Fibroblast of the conjunctiva (primary cell): ENCODE data around the gene PHRF1.

Experiments used
- DNase-seq: peaks from one replicate; pipeline ENCODE4 v3.0.0-alpha.2; 2010; ENCODE audit warnings: low read depth

Gene PHRF1

DNA sequence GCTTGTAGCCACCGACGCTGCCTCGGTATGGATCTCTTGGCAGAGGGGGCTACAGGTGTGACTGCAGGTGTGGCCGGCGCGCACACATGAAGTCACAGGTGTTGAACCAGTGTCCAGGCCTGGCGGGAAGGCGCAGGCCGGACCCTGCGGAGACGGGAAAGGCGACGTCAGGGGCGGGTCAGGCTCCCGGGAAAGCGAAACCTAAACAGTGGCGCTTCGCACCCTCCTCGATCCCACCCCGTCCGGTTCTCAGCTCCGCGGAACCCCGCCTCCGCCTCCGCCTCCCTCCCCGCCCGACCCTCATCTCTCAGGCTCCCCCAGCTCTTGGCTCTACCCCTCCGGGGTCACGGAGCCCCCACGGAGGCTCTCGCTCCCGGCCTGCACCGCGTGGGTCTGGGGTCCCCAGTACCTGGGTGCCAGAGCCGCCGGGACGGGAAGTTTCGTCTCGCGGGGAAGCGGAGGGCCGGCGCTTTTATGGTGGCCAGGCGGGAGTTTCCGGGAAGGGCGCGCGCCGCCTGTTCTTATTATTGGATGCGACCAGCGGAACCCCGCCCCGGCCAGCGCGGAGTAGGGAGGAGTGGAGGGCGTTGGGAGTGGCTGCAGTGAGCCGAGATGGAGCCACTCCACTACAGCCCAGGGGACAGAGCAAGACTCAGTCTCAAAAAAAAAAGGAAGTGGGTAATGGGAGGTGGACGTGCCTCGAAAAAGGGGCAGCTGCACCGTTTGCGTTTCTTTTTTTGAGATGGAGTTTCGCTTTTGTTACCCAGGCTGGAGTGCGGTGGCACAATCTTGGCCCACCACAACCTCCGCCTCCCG, 39.4 kb downstream of the PHRF1 start, which contains the start of gene IRF7:
Gene IRF7 (minus strand): TSS at position 447 of the 816 bp plus-strand sequence. CDS start 586 bp downstream, outside the sequence.
- DNase-seq = peak; percentile 76

GRCh38 chr11:616320-617198, 40.3 kb downstream of the PHRF1 start:
- DNase-seq = no peak

- no peak for DNase-seq
Observed at GRCh38 chr11:617199-617911, 41.1 kb downstream of the PHRF1 start.

- DNase-seq = no peak
Observed at GRCh38 chr11:617912-618682, 41.8 kb downstream of the PHRF1 start.

DNA sequence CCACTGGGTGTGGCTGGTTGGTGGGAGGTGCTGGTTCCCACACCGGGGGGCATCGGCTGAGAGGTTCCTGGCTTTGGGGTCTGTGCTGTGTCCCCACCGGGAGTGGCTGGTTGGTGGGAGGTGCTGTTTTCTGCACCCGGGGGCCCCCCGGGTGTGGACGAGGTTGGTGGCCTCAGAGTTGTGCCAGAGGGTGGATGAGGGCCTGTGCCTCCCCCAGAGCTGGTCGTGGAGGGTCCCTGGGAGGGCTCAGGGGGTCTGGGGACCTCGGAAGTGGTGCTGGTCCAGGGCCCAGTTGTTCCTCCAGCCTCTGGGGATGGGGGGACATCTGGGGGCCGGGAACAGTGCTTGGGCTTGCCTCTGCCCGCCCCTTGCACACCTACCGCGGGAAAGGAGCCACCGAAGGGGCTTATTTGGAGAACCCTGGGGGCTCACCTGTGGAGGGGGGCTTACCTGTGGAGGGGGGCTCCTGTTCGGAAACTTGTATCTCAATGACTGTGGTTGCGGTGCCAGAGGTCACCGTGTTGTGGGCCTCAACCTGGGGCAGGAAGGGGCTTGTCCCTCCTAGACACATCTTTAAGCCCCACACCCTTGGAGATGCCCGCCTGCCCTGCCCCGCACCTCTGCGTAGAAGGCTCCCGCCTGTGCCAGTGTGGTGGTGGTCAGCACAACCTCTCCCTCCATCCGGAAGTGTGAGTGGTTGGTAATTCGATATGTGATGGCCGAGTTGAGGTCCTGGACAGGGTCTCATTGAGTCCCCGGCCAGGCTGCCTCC, 42.8 kb downstream of the PHRF1 start:
- no peak for DNase-seq

- no peak for DNase-seq
Observed at GRCh38 chr11:619628-620050, 43.4 kb downstream of the PHRF1 start.

GRCh38 chr11:620201-620600, 43.9 kb downstream of the PHRF1 start:
- DNase-seq = no peak

DNA sequence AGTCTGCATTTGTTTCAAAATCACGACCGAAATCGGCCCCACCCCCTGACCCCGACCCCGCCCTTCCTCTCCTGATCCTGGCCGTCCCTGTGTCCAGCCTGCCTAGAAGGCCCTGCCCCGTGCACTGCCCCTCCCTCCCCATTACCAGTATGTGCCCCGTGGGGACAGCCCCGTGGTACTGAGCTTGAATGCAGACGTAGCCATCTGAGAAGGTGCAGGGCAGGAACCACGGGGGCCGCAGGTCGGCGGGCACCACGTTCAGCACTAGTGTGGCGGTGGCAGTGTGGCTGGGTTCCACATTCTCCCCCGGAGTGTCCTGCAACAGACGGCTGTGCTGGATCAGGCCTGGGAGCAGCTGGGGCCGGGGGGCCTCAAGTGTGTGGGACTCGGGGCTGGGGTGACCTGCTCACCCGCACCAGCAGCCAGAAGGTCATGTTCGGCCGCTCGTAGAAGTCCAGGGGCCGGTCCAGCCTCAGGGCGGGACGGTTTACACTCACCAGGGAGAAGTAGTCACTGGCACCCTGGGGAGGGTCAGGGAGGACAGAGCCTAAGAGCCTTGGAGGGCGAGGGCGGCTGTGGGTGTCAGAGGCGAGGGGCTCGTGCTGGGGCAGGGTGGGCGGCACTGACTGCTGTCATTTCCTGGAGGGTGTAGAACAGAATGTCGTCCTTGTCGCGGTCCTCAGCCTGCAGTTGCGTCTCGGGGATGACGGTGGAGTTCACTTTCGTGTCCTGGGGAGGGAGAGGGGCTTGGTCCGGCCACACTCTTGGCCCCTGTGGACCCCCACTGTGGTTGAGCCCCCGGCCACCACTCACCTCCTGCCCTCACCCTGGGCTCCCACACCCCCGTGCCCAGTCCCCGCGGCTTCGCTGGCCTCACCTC, 44.9 kb downstream of the PHRF1 start:
- DNase-seq = no peak

DNA sequence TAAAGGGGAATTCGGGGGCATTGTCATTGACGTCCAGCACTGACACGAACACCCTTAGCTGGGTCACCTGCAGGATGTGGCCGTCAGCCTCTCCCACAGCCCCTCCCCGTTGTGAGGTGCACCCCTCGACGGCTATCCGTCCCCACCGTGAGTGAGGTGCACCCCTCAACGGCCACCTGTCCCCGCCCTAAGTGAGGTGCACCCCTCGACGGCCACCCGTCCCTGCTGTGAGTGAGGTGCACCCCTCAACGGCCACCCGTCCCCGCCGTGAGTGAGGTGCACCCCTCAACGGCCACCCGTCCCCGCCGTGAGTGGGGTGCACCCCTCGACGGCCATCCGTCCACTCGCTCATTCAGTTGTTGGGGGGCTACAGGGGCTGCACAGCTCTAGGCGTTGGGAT, 45.6 kb downstream of the PHRF1 start:
- DNase-seq = no peak

DNA sequence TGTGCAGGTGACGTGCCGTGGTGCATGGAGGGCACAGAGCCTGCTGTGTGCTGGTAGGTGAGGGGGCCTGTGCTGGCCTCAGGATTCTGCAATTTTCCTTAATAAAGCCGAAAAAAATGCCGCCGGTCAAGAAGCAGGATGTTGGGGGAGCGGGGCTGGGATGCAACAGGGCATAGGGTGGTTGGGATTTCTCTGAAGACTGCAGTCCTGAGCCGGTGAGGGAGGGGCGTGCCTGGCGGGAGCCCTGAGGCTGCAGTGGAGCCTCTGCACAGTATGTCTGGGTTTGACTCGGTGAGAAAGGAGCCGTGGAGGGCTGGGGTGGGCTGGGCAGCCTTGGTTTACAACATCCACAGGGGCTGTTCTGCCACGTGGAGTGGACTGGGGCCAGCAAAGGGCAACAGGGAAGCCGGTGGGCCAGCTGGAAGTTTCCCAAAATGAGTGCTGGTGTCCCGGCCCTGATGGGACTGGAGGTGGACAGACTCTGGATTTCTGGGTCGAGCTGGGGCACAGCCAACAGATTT, 47.1 kb downstream of the PHRF1 start:
- DNase-seq = no peak

DNA sequence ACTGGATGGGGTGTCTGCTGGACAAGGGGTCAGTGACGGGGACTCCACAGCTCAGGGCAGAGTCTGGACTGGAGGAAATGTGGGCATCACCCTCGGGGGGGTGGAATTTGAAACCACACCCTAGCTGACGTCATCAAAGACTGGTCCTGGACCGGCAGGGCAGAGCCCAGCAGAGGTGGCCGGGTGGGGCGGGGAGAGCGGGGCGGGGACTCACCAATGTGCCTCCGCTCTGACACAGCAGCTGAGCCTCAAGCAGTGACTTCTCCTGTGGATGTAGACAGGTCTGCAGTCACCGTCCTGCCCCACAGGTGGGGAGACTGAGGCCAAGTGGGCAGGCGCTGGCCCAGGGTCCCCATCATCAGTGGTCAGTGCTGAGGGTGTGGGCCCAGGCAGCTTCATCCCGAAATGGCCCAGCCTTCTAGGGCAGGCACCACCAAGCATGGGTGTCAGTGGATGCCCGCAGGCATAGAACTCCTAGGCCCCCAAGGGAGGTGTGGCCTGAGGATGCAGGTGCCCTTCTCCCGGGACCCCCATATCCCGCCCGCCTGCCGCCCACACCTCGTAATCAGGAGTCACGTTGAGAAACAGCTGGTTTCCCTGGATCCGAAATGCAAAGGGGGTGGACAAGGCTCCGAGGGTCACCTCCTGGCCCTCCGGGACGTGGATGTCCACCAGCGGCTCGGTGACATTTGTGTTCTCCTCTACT, 47.9 kb downstream of the PHRF1 start:
- no peak for DNase-seq

GRCh38 chr11:624705-625635, 48.7 kb downstream of the PHRF1 start, which contains the start of gene CDHR5:
Gene CDHR5, minus strand, starts transcription at chr11:624955. Its CDS starts 53 bp downstream, at chr11:624902.
- no peak for DNase-seq

DNA sequence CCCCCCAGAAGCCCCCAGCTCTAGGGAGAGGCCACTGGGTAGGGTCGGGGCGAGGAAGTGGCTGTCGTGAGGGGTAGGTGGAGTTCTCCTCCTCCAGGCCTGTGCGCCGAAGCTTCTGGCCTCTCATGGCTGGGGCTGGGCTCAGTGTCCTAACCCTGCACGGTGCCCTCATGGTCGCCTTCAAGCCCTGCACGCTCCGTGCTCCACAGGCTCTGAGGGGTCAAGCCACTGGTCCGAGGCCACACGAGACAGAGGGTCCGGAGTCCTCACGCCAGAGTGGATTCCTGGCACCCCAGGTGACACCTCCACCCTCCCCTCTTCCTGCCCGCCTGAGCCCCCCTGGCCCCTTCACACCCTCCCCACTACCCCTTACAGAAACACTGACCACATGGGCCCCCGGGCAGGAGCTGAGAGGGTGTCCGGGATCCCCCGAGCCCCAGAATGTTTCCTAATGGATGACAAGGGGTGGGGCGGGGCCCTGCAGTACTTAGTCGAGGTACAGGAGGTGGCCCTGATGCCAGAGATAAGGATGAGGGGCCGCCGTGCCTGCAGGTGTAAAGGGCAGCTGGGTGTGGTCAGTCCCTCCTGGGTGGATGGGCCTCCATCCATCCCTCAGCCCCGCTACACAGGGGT, 49.5 kb downstream of the PHRF1 start:
- DNase-seq = no peak

DNA sequence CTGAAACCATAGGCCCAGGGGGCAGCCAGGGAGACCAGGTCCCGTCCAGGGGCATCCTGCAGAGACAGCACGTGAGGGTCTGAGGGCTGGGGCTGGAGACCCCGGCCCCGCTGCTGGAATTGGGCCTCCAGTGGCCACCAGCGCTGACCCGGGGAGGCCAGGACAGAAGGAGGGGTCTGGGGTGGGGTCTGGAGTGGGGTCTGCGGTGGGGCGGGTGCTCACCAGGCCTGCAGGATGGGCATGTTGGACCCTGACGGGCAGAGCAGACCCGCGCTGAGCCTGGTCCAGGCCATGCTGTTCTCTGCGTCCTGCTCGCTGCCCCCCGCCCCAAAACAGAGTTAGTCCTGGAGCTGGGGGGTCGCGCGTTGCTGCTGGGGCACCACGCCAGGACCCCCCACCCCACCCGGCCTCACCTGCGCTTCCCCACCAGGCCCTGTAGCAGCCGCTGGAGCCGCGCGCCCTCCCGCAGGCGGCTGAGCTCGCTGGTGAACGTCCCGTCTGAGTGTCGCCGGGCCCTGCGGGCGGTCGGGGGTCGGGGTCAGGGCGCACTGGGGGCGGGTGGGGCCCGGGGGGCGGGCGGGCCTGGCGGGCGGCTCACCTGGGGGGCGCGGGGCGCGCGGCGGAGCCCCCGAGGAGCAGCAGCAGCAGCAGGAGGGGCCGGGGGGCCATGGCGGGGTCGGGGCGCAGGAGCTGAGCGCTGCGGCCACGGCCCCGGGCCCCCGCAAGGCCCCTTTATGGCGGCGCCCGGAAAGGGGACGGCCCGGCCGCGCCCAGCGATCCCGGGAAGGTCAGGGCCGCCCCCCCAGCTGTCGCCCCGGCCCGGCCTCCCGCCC, 50.4 kb downstream of the PHRF1 start, which contains the start of gene SCT:
Gene SCT (minus strand): TSS at position 707 of the 833 bp plus-strand sequence. CDS start 38 bp downstream, at position 669.
- DNase-seq = no peak

- DNase-seq = no peak
Observed at GRCh38 chr11:627308-627576, 51.0 kb downstream of the PHRF1 start.

- no peak for DNase-seq
Observed at GRCh38 chr11:628056-628455, 51.8 kb downstream of the PHRF1 start.
